CD1c-positive myeloid dendritic cell (primary cell): Measurements from ENCODE around the gene GATD1.

Experiments used
- DNase-seq: peaks from one replicate; pipeline ENCODE4 v3.0.0-alpha.2; 2016; ENCODE audit errors: extremely low spot score

The GATD1 gene

GRCh38 chr11:777288-778255 lies at the start of gene GATD1:
TSS of gene GATD1 (minus strand) at chr11:777487. CDS start at chr11:777462, 25 bp downstream.
- peak; percentile 96 for DNase-seq

- no peak for DNase-seq
These were observed 49.5 kb upstream of the GATD1 start for GRCh38 chr11:826836-827145.

- DNase-seq = no peak
These were observed 48.9 kb upstream of the GATD1 start for GRCh38 chr11:826227-826621.

GRCh38 chr11:825366-826226 lies 48.3 kb upstream of the GATD1 start:
- no peak for DNase-seq

- no peak for DNase-seq
These were observed 47.7 kb upstream of the GATD1 start for GRCh38 chr11:824942-825341.

GRCh38 chr11:824292-824880 lies 47.1 kb upstream of the GATD1 start:
- no peak for DNase-seq

- no peak for DNase-seq
These were observed 46.4 kb upstream of the GATD1 start for GRCh38 chr11:823441-824291.

GRCh38 chr11:821512-822371 lies 44.5 kb upstream of the GATD1 start:
- peak; percentile 54 for DNase-seq

- DNase-seq = peak; percentile 82
These were observed 43.6 kb upstream of the GATD1 start for GRCh38 chr11:820655-821511.

- DNase-seq = peak; percentile 94
These were observed 42.8 kb upstream of the GATD1 start for GRCh38 chr11:819943-820649.

GRCh38 chr11:819129-819931 lies 42.0 kb upstream of the GATD1 start:
- peak; percentile 94 for DNase-seq

- DNase-seq = peak; percentile 24
These were observed 41.3 kb upstream of the GATD1 start, which contains the start of gene PNPLA2 for GRCh38 chr11:818396-819128. TSS of gene PNPLA2 (plus strand) at chr11:818914. CDS start at chr11:819719, 805 bp downstream.

- no peak for DNase-seq
These were observed 39.1 kb upstream of the GATD1 start for GRCh38 chr11:816433-816779.

- no peak for DNase-seq
These were observed 38.6 kb upstream of the GATD1 start for GRCh38 chr11:815675-816432.

- no peak for DNase-seq
These were observed 36.3 kb upstream of the GATD1 start for GRCh38 chr11:813456-814096.

- DNase-seq = no peak
These were observed 35.8 kb upstream of the GATD1 start for GRCh38 chr11:813072-813455.
